Tibial nerve (tissue), 4 donors: ENCODE data around the gene MEGF10.

Experiments
- EP300 ChIP-seq, 2 donors: sonication (generic); formaldehyde crosslinking; IDR thresholded peaks; one replicate each; pipeline ENCODE4 v1.6.1; 2017; ENCODE audit warnings: antibody characterized with exemption in 2 of 2, mild to moderate bottlenecking in 1 of 2
- POLR2A ChIP-seq, 2 donors: fragments of 450-650 bp; IDR thresholded peaks; one replicate each; pipeline ENCODE4 v1.6.1; 2017; ENCODE audit warnings: antibody characterized with exemption in 2 of 2, mild to moderate bottlenecking in 2 of 2, moderate library complexity in 2 of 2
- TF ChIP-seq, protein P1 (sequence below), 5 experiments: fragments of 200-600 bp in 3 of 5; fragments of 450-650 bp in 2 of 5; sonication (generic) in 3 of 5; IDR thresholded peaks; one replicate each; pipeline ENCODE4 v1.5.1; 2016 to 2019; ENCODE audit warnings: antibody characterized with exemption in 5 of 5, mild to moderate bottlenecking in 3 of 5, moderate library complexity in 2 of 5

DNA sequence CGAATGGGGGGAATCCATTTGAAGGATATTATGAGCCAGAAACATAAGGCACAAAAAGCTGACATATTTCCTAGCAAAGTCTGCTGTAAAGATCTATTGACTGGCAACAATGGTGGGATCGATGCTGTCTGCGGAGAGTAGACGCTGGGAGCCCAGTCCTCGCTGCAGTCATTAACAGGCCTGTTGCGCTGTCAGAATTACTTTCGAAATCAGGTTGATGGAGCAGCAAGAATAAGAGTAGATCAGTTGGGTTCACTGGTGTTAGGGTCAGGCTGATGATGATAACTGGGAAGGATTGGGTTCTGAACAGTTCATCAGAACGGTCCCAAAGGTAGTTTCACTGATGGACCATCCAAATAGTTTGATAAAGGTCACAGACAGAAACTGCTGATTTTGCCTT lies 87.1 kb downstream of the MEGF10 start:
- TF ChIP-seq, protein P1, sequence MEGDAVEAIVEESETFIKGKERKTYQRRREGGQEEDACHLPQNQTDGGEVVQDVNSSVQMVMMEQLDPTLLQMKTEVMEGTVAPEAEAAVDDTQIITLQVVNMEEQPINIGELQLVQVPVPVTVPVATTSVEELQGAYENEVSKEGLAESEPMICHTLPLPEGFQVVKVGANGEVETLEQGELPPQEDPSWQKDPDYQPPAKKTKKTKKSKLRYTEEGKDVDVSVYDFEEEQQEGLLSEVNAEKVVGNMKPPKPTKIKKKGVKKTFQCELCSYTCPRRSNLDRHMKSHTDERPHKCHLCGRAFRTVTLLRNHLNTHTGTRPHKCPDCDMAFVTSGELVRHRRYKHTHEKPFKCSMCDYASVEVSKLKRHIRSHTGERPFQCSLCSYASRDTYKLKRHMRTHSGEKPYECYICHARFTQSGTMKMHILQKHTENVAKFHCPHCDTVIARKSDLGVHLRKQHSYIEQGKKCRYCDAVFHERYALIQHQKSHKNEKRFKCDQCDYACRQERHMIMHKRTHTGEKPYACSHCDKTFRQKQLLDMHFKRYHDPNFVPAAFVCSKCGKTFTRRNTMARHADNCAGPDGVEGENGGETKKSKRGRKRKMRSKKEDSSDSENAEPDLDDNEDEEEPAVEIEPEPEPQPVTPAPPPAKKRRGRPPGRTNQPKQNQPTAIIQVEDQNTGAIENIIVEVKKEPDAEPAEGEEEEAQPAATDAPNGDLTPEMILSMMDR (IDR thresholded peaks at IDR 0.05), result no peak
- TF ChIP-seq POLR2A (IDR thresholded peaks at IDR 0.05) (no peak), EP300 (IDR thresholded peaks at IDR 0.05) (no peak)
